Lower lobe of right lung (tissue), 2 donors: ENCODE results near the gene PTPRG. TPM values are rescaled to one million over a fixed set of nuclear protein-coding genes. Genes with fewer than 3 reads are reported as not detected.

Source experiments
- ATAC-seq, 2 donors: fragments of 200-7000 bp; cut with Tn5 transposase; one replicate each; pipeline ENCODE4 v1.9.1; 2020 to 2022; ENCODE audit warnings: mild to moderate bottlenecking in 2 of 2, moderate library complexity in 2 of 2
- DNase-seq: peaks from one replicate; pipeline ENCODE4 v3.0.0-alpha.2; 2020
- H3K27ac ChIP-seq: fragments of 200-600 bp; one replicate; pipeline ENCODE4 v1.8.0; 2022
- H3K27me3 ChIP-seq: fragments of 200-600 bp; one replicate; pipeline ENCODE4 v1.8.0; 2022; ENCODE audit warnings: low read depth
- H3K36me3 ChIP-seq: fragments of 200-600 bp; one replicate; pipeline ENCODE4 v1.8.0; 2022; ENCODE audit warnings: mild to moderate bottlenecking
- H3K4me1 ChIP-seq: fragments of 200-600 bp; one replicate; pipeline ENCODE4 v1.8.0; 2022
- H3K4me3 ChIP-seq: fragments of 200-600 bp; one replicate; pipeline ENCODE4 v1.8.0; 2022; ENCODE audit warnings: mild to moderate bottlenecking
- H3K9me3 ChIP-seq: fragments of 200-600 bp; one replicate; pipeline ENCODE4 v1.8.0; 2022
- CTCF ChIP-seq: fragments of 200-600 bp; IDR thresholded peaks from one replicate; pipeline ENCODE4 v1.8.0; 2022; ENCODE audit warnings: antibody characterized with exemption, mild to moderate bottlenecking
- intact Hi-C: fragments of 100-400 bp; cut with DNase I; formaldehyde crosslinking; loops from one replicate; pipeline ENCODE4 v1.11.0; 2022
- total RNA-seq: library from RNA; stranded (reverse); fragmentation: NEBNext Ultra II Directional; extraction: Animal tissue kit (Norgen Biotek cat#: 25700); gene quantifications from one replicate; pipeline ENCODE4 v1.2.1, GENCODE V29; 2021
- donor health status: DM: no; HTN: yes; CAD: no; lungs with severe emphysema.

The PTPRG gene
- total RNA-seq, 1 donor from 2014 or later, result 67.6 TPM

- no peak for TF ChIP-seq CTCF
- ATAC-seq (no peak), DNase-seq (no peak)
Observed at GRCh38 chr3:62110443-62111225, 549.3 kb downstream of the PTPRG start.

GRCh38 chr3:62113092-62113491 lies 551.7 kb downstream of the PTPRG start:
- intact Hi-C loops, result no loop called here

More at GRCh38 chr3:62110443-62111225, 549.3 kb downstream of the PTPRG start:
- Histone ChIP-seq H3K36me3 (no peaks in the 10 kb centered on the region), H3K27me3 (no peaks in the 10 kb centered on the region), H3K27ac (no peak overlapping the region), H3K4me3 (no peak overlapping the region), H3K4me1 (no peaks in the 10 kb centered on the region), H3K9me3 (peaks cover 5% of the 10 kb centered on the region)
- intact Hi-C loops, result no loop called here

GRCh38 chr3:62114763-62115162 lies 553.4 kb downstream of the PTPRG start:
- intact Hi-C loops, result no loop called here
- Histone ChIP-seq H3K4me1 (no peaks in the 10 kb centered on the region), H3K9me3 (peaks cover 5% of the 10 kb centered on the region), H3K36me3 (no peaks in the 10 kb centered on the region), H3K4me3 (no peak overlapping the region), H3K27me3 (no peaks in the 10 kb centered on the region), H3K27ac (no peak overlapping the region)
- TF ChIP-seq CTCF, result no peak
- ATAC-seq, result no peak
- DNase-seq, result no peak

More at GRCh38 chr3:62113092-62113491, 551.7 kb downstream of the PTPRG start:
- Histone ChIP-seq H3K4me3 (no peak overlapping the region), H3K4me1 (no peaks in the 10 kb centered on the region), H3K27me3 (no peaks in the 10 kb centered on the region), H3K36me3 (no peaks in the 10 kb centered on the region), H3K27ac (no peak overlapping the region), H3K9me3 (peaks cover 5% of the 10 kb centered on the region)
- DNase-seq, result no peak
- no peak for ATAC-seq
- TF ChIP-seq CTCF, result no peak

GRCh38 chr3:62117903-62118548 lies 556.7 kb downstream of the PTPRG start:
- no peaks in the 10 kb centered on the region for H3K36me3 ChIP-seq
- H3K9me3 ChIP-seq, result peaks cover 5% of the 10 kb centered on the region
- no peak overlapping the region for H3K27ac ChIP-seq
- H3K4me1 ChIP-seq, result no peaks in the 10 kb centered on the region
- H3K27me3 ChIP-seq, result no peaks in the 10 kb centered on the region
- intact Hi-C loops, result no loop called here
- no peak overlapping the region for H3K4me3 ChIP-seq
- ATAC-seq (no peak), DNase-seq (no peak)
- no peak for TF ChIP-seq CTCF

- no peak overlapping the region for H3K27ac ChIP-seq
- no peak for TF ChIP-seq CTCF
- intact Hi-C loops, result no loop called here
- H3K9me3 ChIP-seq, result peaks cover 2% of the 10 kb centered on the region
- no peak for DNase-seq
- no peaks in the 10 kb centered on the region for H3K27me3 ChIP-seq
- no peak overlapping the region for H3K4me3 ChIP-seq
- no peaks in the 10 kb centered on the region for H3K4me1 ChIP-seq
- H3K36me3 ChIP-seq, result no peaks in the 10 kb centered on the region
- no peak for ATAC-seq
Observed at GRCh38 chr3:62119139-62119538, 557.8 kb downstream of the PTPRG start.
